DMS53 treated with DMSO at 0.1 percent for 48 hours (cell line): ENCODE data around the gene METTL17.
"Not testable (repeated sequence)": the region's sequence is repeated elsewhere in the genome, so short reads cannot be mapped to it uniquely, and the experiment has no call there.

Experiments
- DNase-seq: peaks from one replicate; lab custom pipeline; 2025; ENCODE audit not compliant: unreplicated experiment; lab: John Stamatoyannopoulos, UW

METTL17 gene, protein sequence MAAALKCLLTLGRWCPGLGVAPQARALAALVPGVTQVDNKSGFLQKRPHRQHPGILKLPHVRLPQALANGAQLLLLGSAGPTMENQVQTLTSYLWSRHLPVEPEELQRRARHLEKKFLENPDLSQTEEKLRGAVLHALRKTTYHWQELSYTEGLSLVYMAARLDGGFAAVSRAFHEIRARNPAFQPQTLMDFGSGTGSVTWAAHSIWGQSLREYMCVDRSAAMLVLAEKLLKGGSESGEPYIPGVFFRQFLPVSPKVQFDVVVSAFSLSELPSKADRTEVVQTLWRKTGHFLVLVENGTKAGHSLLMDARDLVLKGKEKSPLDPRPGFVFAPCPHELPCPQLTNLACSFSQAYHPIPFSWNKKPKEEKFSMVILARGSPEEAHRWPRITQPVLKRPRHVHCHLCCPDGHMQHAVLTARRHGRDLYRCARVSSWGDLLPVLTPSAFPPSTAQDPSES

DNA sequence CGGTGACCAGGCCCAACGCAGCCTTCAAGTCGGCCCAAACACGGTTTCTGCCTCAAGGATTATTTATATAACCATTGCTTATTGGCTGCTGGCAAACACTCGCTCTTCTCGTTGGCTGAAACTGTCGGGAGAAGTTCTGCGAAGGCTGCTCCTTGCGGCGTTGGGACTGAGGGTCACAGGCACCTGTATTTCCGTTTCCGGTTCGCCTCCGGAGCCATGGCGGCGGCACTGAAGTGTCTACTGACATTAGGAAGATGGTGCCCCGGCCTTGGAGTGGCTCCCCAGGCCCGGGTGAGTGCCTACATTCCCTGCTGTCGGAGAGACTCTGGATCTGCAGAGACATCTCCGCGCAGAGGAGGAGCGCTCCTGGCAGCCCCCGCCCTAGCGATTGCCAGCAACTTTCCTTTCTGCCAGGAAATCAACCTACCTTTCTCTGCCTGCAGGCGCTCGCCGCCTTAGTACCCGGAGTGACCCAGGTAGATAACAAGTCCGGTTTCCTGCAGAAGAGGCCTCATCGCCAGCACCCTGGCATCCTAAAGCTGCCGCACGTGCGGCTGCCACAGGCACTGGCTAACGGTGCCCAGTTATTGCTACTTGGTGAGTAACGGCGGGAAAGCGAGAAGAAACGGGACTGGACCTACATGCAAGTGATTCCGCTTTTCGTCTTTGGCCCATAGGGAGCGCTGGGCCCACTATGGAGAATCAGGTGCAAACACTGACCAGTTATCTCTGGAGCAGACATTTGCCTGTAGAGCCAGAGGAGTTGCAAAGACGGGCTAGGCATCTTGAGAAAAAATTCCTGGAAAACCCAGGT lies at the start of gene METTL17:
TSS of gene METTL17 (plus strand) at position 194 of the 814 bp plus-strand sequence. CDS start at position 217, 23 bp downstream.
- DNase-seq, result peak; percentile 64

DNA sequence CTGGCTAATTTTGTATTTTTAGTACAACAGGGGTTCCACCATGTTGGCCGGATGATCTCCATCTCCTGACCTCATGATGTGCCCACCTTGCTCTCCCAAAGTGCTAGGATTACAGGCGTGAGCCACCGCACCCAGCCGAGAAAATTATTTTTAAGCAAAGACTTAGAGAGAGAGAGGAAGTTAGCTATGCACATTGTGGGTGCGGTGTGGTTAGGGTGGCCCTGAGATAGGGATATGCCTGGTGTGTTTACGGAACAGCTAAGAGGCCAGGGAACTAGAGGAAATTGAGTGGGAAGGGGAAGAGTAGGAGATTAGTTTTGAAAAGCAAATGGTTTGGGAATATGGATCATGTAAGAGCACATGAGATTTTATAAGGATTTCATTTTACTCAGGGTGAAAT lies 44.6 kb upstream of the METTL17 start:
- not testable (repeated sequence) for DNase-seq

DNA sequence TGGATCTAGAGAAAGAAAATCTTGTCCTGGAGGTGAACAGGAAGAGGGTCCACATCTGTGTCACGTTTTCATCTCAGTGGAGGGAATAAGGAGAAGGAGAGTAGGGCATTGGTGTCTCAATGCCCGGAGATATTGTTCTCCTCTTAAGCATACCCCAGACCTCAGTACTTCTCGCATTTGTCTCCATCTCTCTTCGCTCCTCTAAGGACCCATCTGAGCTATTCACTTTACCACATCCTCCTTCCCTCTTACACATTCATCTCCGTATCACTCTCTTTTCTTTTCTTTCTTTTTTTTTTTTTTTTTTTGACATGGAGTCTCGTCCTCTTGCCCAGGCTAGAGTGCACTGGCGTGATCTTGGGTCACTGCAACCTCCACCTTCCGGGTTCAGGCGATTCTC lies 43.1 kb upstream of the METTL17 start:
- DNase-seq, result not testable (repeated sequence)

DNA sequence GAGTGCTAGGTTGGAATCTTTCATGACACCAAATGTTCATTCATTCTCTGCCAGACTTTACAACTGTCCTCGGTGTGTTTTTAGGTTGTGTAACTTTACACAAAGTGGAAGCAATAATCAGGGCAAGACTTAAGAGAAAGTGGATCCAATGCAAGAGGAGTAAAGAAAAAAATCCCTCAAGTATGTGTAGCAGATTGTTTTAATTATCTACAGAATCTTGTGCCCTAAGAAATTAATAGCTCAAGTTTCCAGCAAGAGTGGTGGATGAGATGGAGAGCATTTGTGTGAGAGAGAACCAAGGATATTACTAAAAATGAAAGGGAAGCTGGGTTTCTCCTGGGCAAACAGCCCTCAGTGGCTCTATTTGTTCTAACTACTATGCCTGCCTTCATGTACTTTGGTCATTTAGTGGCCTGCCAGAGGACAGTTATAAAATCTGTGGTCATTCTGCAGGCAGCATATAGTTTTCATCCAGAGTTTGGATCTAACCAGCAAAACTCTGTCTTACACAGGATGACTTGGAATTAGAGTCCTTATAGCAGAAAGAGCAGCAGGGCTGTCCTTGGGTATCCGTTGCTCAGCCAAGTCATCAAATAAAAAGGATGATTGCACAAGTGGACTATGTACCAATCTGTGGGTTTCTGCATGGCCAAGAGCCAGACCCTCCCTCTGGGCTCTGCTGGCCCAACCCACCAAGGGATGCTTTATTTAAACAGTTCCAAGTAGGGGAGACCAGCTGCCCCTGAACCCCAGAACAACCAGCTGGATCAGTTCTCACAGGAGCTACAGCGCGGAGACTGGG lies 34.8 kb upstream of the METTL17 start, which contains the start of gene RNASE2:
TSS of gene RNASE2 (plus strand) at position 752 of the 802 bp plus-strand sequence. CDS start 285 bp downstream, outside the sequence.
- DNase-seq, result not testable (repeated sequence)

DNA sequence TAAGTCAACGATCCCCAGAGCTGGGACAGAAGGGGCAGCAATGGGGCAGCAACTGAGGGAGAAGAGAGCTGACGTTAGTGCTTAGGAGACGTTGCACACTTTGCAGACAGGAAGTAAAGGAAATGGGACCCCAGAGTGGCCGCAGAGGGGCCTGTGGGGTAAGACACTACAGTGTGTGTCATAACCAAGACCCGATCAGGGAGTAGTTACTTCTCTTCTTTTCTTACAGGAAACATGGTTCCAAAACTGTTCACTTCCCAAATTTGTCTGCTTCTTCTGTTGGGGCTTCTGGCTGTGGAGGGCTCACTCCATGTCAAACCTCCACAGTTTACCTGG lies 34.3 kb upstream of the METTL17 start:
- DNase-seq, result not testable (repeated sequence)

DNA sequence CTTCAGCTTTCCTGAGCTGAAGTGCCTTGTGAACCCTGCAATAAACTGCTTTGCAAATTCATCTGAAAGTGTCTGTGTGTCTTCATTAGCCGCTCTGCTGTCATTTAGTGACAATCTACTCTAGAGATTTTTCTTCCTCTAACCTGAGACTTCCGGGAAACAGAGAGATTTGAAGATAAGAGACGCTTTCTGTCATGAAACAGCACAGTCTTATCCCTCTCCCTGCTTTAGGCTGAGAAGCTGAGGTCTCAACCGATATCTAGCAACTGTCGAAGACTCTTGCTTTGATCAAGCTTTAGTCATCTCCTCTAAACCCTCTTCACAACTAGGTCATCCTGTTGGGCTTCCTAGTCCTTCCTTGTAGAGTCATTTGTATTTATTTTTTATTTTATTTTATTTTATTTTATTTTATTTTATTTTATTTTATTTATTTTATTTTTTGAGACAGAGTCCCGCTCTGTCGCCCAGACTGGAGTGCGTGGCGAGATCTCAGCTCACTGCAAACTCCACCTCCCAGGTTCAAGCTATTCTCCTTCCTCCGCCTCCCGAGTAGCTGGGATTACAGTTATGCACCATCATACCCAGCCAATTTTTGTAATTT lies 33.3 kb upstream of the METTL17 start:
- DNase-seq, result no peak

DNA sequence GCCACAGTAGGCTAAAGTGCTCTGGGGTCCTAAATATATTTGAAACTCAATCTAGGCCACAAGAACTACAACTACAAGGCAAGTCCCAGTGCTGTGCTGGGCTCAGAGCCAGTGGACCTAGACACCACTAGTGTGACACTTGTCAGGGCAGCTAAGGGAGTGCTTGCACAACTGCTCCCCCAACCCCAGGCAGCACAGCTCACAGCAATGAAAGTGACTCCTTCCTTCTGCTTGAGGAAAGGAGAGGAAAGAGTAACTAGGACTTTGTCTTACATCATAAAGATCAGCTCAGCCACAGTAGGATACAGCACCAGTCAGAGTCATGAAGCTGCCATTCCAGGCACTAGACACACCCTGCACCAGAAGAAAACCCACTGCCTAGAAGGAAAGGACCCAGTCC lies 30.8 kb upstream of the METTL17 start:
- not testable (repeated sequence) for DNase-seq

DNA sequence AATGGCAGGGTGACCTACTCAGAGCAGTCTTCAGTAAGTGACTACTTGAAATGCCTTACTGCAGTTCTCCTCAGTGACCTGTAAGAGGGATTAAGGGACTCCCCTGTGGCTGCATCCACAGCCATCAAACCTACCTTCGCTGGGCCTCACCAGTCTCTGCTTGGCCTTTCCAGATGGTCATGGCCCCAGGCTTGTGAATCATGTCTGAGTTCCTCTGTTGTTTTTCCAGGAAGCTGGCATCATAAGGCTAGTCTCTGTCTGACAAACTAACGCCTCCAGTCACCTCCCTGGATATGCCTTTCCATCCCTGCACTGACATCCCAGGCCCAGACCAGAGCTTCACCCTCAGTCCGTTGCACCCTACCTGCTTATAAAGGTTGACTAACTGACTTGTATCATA lies 20.4 kb upstream of the METTL17 start:
- DNase-seq, result no peak

DNA sequence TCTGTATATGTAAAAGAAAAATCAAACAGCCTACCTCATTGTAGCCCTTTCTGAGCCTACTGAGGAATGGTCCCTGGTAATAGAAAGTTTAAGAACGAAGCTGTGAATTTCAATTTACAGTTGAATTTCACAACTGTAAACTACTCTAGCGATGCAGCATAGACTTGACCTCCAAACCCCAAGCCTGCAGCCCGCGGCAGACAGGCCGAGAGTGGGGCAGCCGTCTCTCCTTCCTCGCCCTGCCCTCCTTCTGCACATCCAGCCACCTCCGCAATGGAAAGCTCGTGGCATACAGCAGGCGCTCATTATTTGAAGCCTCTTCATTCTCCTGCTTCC lies 19.2 kb upstream of the METTL17 start:
- DNase-seq, result no peak

DNA sequence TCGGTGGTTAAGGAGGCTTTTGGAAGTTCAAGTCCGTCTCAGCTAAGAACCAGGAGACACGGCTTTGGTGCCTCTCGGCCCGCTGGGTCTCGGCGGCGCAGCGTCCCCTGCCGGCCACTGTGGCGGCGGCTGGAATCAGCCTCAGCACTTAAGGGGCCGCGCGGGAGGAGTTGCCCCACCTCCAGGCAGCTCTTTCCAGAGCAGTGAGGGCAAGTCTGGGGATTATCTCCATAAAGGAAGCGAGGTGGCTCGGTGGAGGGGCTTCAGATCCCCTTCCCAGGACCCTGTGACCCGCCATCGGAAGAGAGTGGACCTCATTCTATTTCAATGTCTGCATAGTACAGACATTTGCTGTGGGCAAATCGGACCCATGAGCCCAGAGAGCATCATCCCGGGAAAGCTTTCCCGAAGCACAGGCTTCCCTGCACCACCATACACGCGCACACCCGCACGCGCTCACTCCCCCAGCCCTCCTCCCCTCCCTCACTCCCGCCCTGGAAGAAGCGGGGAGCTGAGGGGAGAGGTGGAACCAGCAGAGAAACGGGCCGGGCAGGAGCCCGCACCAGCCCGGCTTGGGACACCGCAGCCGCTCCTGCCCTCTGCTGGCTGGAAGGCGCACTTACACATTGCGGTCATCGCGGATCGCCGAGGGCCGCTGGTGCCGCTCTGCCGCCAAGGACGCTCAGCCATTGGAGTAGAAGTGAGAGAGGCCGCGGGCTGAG lies 18.6 kb upstream of the METTL17 start:
- no peak for DNase-seq

DNA sequence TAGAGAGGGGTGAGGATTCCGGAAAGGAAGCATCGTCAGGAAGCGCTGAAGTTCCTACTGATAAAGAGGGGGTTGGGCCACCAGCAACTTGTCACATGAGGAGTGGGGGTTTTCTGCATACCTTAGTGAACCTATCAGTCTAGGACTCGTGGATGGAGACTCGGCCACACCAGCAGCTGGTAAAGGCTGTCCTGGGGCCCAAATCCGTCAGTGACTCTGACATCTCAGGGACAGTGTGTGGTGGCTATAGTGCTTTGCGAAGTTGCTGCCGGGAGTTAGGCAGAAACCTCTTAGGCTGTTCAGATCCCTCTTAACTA lies 18.1 kb upstream of the METTL17 start:
- DNase-seq, result no peak

DNA sequence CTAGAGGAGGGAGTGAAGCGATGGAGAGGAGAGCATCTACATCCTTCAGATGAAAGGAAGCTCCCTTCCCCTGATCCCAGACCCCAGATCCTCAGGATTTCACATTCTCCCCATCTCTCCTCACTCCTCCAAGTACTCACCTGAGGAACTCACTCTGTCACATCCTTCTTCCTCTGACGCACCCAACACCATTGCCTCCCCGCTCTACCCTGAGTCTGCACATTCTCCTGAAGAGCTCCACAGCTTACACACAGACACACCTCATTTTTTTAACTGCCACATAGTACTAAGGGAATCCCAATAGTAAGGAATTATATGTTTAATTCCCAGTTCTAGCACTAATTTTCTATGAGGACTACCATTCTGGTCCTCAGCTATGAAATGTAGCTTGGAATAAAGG lies 16.3 kb upstream of the METTL17 start:
- no peak for DNase-seq

DNA sequence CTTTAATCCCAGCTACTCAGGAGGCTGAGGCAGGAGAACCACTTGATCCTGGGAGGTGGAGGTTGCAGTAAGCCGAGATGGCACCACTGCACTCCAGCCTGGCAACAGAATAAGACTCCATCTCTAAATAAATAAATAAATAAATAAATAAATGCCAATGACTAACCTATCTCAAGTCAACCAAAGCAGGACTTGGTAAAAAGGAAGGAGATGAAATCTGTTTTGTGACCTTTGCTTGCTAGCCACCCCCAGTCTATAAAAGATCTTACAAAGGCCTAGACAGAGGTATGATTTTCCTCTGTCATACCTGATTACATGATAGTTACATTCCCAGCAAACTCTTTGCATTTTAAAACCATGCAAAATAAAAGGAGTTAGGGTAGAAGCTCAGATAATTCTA lies 13.5 kb upstream of the METTL17 start:
- DNase-seq, result no peak

DNA sequence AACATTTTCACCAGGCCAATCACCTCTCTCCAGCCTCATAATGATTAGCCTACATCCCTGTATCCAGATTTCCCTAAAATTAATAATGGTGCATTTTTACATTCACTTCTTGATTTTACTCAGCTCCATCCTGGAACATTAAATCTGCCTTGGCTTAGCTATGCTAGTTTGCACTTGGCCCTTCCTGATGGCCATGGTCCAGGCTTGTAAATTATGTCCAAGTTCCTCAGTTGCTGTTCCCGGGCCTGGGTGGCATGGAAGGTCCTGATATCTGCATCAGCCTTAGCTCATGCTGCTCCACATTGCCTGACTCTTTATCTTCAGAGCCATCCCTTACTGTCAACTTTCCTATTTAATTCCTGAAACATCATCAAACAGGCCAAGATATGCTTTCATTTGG lies 11.1 kb upstream of the METTL17 start:
- no peak for DNase-seq

DNA sequence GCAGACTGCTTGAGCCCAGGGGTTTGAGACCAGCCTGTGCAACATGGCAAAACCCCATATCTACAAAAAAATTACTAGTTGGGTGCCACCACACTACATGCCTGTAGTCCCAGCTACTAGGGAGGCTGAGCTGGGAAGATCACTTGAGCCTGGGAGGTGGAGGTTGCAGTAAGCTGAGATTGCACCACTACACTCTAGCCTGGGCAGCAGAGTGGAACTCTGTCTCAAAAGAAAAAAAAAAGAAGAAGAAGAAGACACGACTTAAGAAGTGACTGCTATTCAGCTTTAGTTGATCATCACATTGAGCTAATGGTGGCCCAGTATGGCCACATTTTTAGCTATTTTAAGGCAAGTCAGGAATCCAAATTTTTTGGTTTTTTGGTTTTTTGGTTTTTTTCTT lies 8.9 kb upstream of the METTL17 start:
- no peak for DNase-seq

DNA sequence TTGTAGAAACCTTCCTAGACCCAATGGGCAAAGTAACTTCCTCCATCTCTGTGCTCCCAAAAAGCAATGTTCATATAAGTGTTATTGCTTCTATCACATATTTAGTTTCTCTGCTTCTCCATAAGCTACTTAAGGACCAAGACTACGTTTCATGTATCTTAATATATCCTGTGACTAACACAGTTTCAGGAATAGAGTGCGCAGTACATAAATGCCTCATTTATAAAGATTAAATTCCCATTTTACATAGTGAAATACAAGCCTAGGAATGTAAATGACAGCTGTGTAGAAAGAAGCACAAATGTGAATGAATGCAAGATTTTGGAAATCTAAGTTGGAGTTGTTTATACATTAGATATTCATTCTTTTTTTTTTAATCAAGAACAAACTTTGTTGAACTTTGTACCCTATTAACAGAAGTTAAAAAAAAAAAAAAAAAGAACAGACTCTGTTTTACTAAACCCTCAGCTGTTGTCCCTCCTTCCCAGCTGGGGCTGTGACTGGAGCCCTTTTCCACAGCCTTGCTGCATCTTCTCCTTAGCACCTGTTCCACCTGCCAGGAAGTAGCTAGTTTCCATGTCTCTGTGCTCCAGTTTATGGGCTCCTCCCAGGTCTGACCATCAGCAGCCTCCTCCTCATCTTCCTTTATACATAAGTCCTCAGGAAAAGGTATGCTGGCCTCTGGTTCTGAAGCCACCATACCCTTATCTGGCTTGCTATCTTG lies 7.0 kb upstream of the METTL17 start:
- DNase-seq, result no peak

DNA sequence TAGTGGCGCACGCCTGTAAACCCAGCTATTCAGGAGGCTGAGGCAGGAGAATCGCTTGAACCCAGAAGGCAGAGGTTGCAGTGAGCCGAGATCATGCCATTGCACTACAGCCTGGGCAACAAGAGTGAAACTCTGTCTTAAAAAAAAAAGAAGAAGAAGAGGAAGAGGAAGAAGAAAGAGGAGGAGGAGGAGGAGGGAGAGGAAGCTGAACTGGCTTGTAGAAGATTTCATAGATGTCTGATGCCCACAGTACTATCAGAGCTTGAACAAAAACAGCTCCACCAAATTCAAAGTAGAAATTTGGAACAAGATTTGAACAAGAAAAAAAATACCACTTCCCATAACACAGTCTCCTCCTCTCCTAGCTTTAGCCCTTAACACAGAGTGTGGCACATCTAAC lies 4.1 kb upstream of the METTL17 start:
- DNase-seq, result not testable (repeated sequence)

DNA sequence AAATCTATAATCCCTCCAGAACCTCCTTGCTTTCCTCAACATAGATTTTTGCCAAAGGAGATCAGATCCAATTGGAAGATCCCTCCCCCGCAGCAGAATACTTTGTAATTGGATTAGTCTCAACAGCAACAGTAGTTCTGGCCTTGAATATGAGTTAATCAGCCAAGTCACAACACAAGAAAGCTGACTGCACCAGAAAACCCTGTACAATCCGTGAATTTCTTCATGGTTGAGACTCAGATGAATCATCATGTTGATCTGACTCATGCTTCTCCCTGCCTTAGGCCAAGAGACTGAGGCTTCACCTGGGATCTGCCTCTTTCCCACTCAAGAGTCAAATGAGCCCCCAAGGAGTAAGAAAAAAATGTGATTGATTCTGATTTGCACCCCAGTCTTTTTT lies 3.0 kb upstream of the METTL17 start:
- DNase-seq, result no peak

DNA sequence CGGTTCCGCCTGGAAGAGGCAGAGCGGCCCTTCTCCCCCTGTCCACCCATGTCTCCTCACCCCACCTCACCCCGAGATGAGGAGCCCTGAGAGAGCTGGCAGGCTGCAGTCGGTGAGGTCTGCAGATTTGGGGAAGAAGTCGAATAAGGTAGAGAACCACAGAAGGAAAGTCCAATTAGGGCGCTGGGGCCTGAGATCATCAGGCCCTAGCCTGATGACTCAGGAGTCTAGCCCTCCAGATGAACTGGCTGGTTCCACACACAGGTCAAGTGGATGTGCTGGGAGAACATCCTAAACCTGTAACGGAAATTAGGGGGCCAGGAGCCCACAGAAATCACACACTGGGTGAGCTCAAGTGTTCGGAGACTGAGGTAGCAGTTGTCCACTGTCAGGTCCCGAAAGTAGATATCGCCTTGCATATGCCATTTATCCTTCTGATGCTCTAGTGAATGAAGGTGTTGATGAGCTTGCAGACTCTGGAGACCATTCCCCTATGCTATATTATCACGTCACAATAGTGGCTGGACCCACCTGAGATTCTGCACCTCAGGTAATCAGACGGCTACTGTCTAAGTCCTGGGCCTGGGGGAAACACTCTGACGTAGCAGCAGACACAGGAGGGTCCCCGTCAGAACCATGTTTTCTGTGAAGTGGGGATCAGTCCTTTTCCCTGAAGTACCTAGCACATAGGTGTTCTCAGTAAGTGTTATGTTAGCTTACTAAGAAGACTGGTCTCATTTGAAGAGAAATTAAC lies 886 bp upstream of the METTL17 start:
- no peak for DNase-seq
